ENCODE data around the gene PRKAG1.

The PRKAG1 gene

GRCh38 chr12:49000346-49000745 is 18.2 kb downstream of the PRKAG1 start:
- no peak for FAIRE-seq

- no peak for FAIRE-seq
Measured at GRCh38 chr12:48999371-49000131, 19.0 kb downstream of the PRKAG1 start, which contains the start of gene DDN. TSS of gene DDN (minus strand) at chr12:48999375. CDS start at chr12:48999287, 88 bp downstream.

GRCh38 chr12:48998497-48999353 is 19.9 kb downstream of the PRKAG1 start:
- no peak for FAIRE-seq

GRCh38 chr12:48997719-48998496 is 20.7 kb downstream of the PRKAG1 start:
- no peak for FAIRE-seq

GRCh38 chr12:48996794-48997718 is 21.5 kb downstream of the PRKAG1 start:
- FAIRE-seq: no peak

- peak; percentile 41 for FAIRE-seq
Measured at GRCh38 chr12:48995086-48995879, 23.3 kb downstream of the PRKAG1 start.

- no peak for FAIRE-seq
Measured at GRCh38 chr12:48994224-48995085, 24.1 kb downstream of the PRKAG1 start.

- FAIRE-seq: no peak
Measured at GRCh38 chr12:48993787-48994186, 24.8 kb downstream of the PRKAG1 start.

- FAIRE-seq: no peak
Measured at GRCh38 chr12:48991247-48992050, 27.1 kb downstream of the PRKAG1 start.

- no peak for FAIRE-seq
Measured at GRCh38 chr12:48990552-48990951, 28.0 kb downstream of the PRKAG1 start.

- FAIRE-seq: no peak
Measured at GRCh38 chr12:48988030-48988649, 30.4 kb downstream of the PRKAG1 start.

- FAIRE-seq: no peak
Measured at GRCh38 chr12:48986720-48987291, 31.8 kb downstream of the PRKAG1 start.

- FAIRE-seq: no peak
Measured at GRCh38 chr12:48985901-48986300, 32.7 kb downstream of the PRKAG1 start.

GRCh38 chr12:48985475-48985897 is 33.1 kb downstream of the PRKAG1 start:
- no peak for FAIRE-seq

GRCh38 chr12:48982397-48983080 is 36.0 kb downstream of the PRKAG1 start:
- FAIRE-seq: no peak

- FAIRE-seq: no peak
Measured at GRCh38 chr12:48981757-48982157, 36.8 kb downstream of the PRKAG1 start.

- FAIRE-seq: no peak
Measured at GRCh38 chr12:48980953-48981756, 37.4 kb downstream of the PRKAG1 start.

Data from endometrium (tissue), 2 donors.